Right ventricle myocardium superior (tissue), 1 donor: Measurements from ENCODE around the gene SUSD3. TPM values are rescaled to one million over a fixed set of nuclear protein-coding genes. Genes with fewer than 3 reads are reported as not detected.

Experiments
- ATAC-seq: fragments of 200-7000 bp; cut with Tn5 transposase; one replicate; pipeline ENCODE4 v1.9.1; 2020; ENCODE audit warnings: mild to moderate bottlenecking; ENCODE audit not compliant: poor library complexity
- DNase-seq: peaks from one replicate; pipeline ENCODE4 v3.0.0-alpha.2; 2020
- intact Hi-C: fragments of 100-400 bp; cut with DNase I; formaldehyde crosslinking; loops from one replicate; pipeline ENCODE4 v1.11.2; 2022
- total RNA-seq: library from RNA; stranded (reverse); fragmentation: NEBNext Ultra II Directional; extraction: Animal tissue kit (Norgen Biotek cat#: 25700); gene quantifications from one replicate; pipeline ENCODE4 v1.2.1, GENCODE V29; 2021
- donor health status: DM: no; HTN: yes; CAD: no; lungs with severe emphysema.

SUSD3 gene
- total RNA-seq, 1 donor from 2014 or later, result 0.56 TPM

DNA sequence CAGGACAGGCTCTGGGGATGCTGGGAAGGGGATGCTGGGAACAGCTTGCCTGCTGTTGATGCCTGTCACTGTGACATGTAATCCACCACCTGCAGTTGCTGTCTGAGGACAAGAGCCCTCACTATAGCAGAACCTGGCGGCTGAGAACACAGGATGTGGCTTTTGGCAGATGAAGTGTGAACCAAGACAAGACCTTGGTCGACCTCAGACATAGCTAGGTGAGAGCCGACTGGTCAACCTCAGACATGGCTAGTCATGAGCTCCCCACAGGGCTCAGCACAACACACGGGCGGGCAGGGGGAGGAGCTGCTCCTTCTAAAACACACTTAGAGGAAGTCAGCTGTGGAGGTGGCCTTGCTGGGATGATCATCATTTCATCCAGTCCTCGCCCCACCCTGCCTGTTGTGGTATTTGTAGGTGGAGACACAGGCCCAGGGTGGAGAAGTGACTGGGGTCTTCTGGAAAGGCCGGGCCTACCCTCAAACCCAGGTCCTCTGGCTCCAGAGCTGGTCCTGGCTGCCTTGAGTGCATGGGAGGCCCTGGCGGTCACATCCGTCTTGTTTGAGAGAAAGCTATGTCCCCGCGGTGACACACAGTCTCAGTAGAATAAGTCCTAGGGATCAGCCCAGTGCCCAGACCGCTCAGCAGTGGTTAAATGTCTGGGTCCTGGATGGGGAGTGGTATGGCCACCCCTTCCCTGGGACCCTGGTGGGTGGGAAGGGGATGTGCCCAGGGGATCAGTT lies 6.1 kb downstream of the SUSD3 start:
- ATAC-seq (peak; percentile 37), DNase-seq (no peak)
- intact Hi-C loops, result no loop called here

GRCh38 chr9:93065135-93065720 lies 6.7 kb downstream of the SUSD3 start:
- intact Hi-C loops, result no loop called here
- DNase-seq, result no peak
- ATAC-seq, result peak; percentile 63

- intact Hi-C loops, result no loop called here
- no peak for ATAC-seq
- no peak for DNase-seq
Observed at GRCh38 chr9:93066978-93067603, 8.6 kb downstream of the SUSD3 start.

DNA sequence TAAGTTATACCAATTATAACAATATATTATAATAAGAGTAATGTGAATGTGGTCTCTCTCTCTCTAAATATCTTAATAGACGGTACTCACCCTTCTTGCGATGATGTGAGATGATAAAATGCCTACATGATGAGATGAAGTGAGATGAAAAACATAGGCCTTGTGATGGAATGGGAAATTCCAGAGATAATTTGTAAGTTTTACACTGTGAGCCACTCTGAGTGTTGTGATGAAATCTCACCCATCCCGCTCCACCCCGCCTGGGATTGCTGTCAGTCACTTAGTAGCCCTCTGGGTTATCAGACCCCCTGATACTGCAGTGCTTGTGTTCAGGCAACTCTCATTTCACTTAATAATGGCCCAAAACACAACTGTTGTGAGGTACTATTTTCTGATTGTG lies 10.5 kb downstream of the SUSD3 start:
- intact Hi-C loops, result no loop called here
- ATAC-seq (no peak), DNase-seq (no peak)

- no peak for DNase-seq
- intact Hi-C loops, result no loop called here
- peak; percentile 57 for ATAC-seq
Observed at GRCh38 chr9:93071464-93071863, 13.0 kb downstream of the SUSD3 start.

- ATAC-seq (peak; percentile 82), DNase-seq (peak; percentile 47)
Observed at GRCh38 chr9:93072383-93072795, 13.9 kb downstream of the SUSD3 start.

GRCh38 chr9:93076101-93076791 lies 17.7 kb downstream of the SUSD3 start:
- intact Hi-C loops, result no loop called here
- no peak for ATAC-seq

More at GRCh38 chr9:93072383-93072795, 13.9 kb downstream of the SUSD3 start:
- intact Hi-C loops, result no loop called here

DNA sequence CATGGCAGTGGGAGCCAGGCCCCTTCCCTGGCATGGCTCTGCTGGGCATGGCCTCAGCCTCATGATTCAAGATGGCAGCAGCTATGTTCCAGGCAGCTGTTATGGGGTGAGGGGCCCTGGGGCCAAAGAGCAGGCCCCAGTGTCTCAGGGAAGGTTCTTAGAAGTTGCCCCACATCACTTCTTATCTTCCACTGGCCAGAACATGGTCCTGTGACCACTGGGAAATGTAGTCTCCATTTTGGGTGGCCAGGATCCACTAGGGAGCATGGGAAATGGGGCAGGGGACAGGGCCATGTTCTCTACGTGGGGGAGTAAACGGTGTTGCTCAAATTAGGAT lies 18.3 kb downstream of the SUSD3 start:
- DNase-seq (peak; percentile 10), ATAC-seq (no peak)
- intact Hi-C loops, result no loop called here

More at GRCh38 chr9:93076101-93076791, 17.7 kb downstream of the SUSD3 start:
- no peak for DNase-seq

- DNase-seq, result no peak
- intact Hi-C loops, result no loop called here
- no peak for ATAC-seq
Observed at GRCh38 chr9:93077367-93077766, 18.9 kb downstream of the SUSD3 start.

DNA sequence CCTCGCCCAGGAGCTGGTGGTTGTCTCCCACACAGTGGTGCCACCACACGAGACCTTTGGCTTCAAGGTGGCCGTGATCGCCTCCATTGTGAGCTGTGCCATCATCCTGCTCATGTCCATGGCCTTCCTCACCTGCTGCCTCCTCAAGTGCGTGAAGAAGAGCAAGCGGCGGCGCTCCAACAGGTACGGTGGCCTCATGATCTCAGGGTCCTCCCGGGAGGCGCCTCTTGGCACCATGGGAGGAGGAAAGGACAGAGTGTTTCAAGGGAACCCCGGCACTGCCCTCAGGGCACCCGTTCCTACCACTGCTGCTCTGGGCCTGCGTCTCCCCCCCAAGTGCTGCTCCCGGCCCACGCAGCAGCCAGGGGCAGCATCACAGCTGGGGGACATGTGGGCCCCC lies 19.3 kb downstream of the SUSD3 start:
- ATAC-seq (no peak), DNase-seq (peak; percentile 20)
- intact Hi-C loops, result no loop called here

DNA sequence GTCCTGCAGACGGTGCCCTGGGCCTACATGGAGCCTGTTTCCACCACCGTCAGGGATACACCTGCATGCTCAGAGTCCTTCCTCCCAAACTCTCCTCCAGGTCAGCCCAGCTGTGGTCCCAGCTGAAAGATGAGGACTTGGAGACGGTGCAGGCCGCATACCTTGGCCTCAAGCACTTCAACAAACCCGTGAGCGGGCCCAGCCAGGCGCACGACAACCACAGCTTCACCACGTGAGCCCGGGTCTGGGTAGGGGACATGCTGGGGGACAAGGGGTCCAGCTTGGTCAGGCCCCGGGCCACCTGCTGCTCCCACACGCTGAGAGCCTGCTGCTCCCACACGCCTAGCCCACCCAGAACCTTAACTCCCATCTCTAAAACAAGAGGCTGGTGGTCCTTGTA lies 20.9 kb downstream of the SUSD3 start:
- ATAC-seq (no peak), DNase-seq (peak; percentile 22)
- intact Hi-C loops, result no loop called here

GRCh38 chr9:93080406-93080805 lies 21.9 kb downstream of the SUSD3 start:
- DNase-seq (peak; percentile 33), ATAC-seq (no peak)
- intact Hi-C loops, result no loop called here

DNA sequence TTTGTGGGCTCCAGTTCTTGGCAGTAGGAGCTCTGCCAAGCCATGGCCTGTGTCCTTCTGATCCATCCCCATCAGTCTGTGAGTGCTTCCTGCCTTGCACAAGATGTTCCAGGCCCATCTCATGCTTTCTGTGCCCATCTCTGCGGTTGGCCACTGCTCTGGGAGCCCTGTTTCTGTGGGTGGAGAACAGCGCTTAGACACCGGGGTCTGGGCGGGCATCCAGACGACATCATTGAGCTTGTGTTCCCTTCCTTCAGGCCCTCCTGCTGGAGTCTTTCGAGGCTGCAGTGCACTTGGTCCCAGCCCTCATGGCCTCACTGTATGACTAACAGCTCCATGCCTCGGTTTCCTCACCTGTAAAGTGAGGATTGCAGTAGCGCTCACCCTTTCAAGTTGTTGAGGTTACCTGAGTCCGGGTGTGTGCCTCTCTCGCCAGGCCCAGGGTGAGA lies 22.6 kb downstream of the SUSD3 start:
- DNase-seq (peak; percentile 32), ATAC-seq (no peak)
- intact Hi-C loops, result no loop called here

DNA sequence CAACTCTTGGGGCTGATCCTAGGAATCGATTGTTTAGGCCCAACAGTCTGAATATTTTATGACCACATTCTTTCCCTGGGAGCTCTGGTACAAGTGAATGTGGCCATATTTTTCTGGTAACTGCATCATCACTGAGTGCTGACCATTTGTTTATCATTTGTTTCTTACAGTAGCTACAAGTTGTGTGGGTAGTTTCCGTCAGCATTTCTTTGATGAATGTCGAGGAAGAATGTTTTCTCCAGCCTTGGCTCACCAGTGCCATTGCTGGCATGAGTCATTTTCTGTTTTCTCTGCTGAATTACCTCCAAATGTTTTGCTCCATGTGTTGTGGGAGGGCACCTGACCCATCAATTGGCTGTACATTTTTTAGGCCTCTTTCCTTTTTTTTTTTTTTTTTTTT lies 23.4 kb downstream of the SUSD3 start:
- DNase-seq, result no peak
- ATAC-seq, result no peak
- intact Hi-C loops, result no loop called here

- intact Hi-C loops, result no loop called here
- ATAC-seq, result no peak
- DNase-seq, result peak; percentile 33
Observed at GRCh38 chr9:93082841-93083411, 24.4 kb downstream of the SUSD3 start.

DNA sequence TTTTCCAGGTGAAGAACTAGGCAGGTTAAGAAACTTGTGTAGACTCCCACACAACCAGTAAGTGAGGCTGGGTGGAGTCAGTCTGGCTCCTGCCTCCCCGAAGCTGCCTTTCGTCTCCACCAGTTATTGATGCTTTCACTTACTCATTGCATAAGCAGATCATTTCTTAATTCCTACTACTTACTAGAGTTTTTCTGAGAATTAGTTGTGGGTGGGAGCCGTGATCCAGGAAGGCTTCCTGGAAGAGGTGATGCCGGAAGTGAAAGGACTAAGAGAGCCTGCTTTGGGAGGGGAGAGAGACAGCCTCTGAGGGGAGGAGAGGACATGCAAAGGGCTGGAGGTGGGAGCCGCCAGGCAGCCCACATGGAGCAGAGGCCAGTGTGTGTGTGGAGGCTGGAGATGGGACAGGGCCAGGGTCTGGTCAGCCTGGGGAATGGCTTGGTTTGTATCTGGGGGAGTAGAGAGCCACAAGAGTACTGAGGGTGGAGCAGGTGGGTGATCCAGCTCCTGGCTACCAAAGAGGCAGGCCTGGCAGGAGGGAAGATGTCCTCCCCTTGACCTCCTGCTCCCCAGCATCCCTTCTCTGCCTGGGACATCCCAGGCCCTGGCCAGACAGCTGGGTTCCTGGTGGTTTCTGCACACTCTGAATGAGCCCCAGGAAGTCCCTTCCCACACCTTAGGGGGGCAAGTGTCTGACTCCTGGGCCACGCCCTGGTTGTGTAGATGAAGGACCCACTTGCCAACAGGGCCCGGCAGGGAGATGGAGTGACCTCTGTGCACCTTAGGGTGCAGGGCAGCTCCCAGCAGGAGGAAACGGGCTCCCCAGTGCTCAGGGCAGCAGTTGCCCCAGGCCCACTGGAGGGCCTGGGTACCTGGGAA lies 25.3 kb downstream of the SUSD3 start:
- no peak for ATAC-seq
- peak; percentile 13 for DNase-seq
- intact Hi-C loops, result no loop called here

DNA sequence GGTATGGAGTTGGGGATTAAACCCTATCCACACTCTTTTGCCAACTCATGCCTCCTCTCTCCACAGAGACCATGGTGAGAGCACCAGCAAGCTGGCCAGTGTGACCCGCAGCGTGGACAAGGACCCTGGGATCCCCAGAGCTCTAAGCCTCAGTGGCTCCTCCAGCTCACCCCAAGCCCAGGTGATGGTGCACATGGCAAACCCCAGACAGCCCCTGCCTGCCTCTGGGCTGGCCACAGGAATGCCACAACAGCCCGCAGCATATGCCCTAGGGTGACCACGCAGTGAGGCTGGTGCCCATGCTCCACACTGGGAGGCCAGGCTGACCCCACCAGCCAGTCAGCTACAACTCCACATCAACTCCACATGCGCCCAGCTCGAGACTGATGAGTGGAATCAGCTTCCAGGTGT lies 26.0 kb downstream of the SUSD3 start:
- peak; percentile 20 for DNase-seq
- intact Hi-C loops, result no loop called here
- ATAC-seq, result no peak

- intact Hi-C loops, result no loop called here
- DNase-seq (no peak), ATAC-seq (no peak)
Observed at GRCh38 chr9:93085676-93086075, 27.2 kb downstream of the SUSD3 start.
